H9 (cell line): ENCODE data around the gene DGKD. TPM values are rescaled to one million over a fixed set of nuclear protein-coding genes. Genes with fewer than 3 reads are reported as not detected.

Experiments
- DNase-seq: peaks from one replicate; pipeline ENCODE4 v3.0.0-alpha.2; 2017
- H2AFZ ChIP-seq: one replicate; pipeline ENCODE4 v1.6.1; 2013; ENCODE audit warnings: mild to moderate bottlenecking, low read length, control low read depth, moderate library complexity
- H2AK5ac ChIP-seq: 2 replicates; pipeline ENCODE4 v1.6.1; 2013; ENCODE audit warnings: low read length, control low read depth, mixed read lengths; ENCODE audit not compliant: insufficient read length
- H2BK120ac ChIP-seq: one replicate; pipeline ENCODE4 v1.6.1; 2013; ENCODE audit warnings: low read depth, mild to moderate bottlenecking, low read length, control low read depth, inconsistent platforms; ENCODE audit not compliant: poor library complexity, severe bottlenecking
- H2BK12ac ChIP-seq: 2 replicates; pipeline ENCODE4 v1.6.1; 2013; ENCODE audit warnings: low read length, control low read depth, mixed read lengths, low read depth; ENCODE audit not compliant: insufficient read length
- H2BK15ac ChIP-seq: 2 replicates; pipeline ENCODE4 v1.6.1; 2013; ENCODE audit warnings: low read depth, low read length, control low read depth
- H2BK20ac ChIP-seq: one replicate; pipeline ENCODE4 v1.6.1; 2013; ENCODE audit warnings: low read depth, mild to moderate bottlenecking, low read length, control low read depth, inconsistent platforms; ENCODE audit not compliant: poor library complexity, severe bottlenecking
- H2BK5ac ChIP-seq: 2 replicates; pipeline ENCODE4 v1.6.1; 2013; ENCODE audit warnings: low read length, control low read depth, mixed read lengths; ENCODE audit not compliant: insufficient read length
- H3K14ac ChIP-seq: 2 replicates; pipeline ENCODE4 v1.6.1; 2013; ENCODE audit warnings: low read length, control low read depth; ENCODE audit not compliant: insufficient read depth
- H3K18ac ChIP-seq: 2 replicates; pipeline ENCODE4 v1.6.1; 2013; ENCODE audit warnings: low read depth, mild to moderate bottlenecking, mixed read lengths, low read length, control low read depth; ENCODE audit not compliant: insufficient read length
- H3K23ac ChIP-seq: 2 replicates; pipeline ENCODE4 v1.6.1; 2013; ENCODE audit warnings: low read length, control low read depth, mixed read lengths, low read depth; ENCODE audit not compliant: insufficient read length
- H3K23me2 ChIP-seq: 2 replicates; pipeline ENCODE4 v1.6.1; 2013; ENCODE audit warnings: low read depth, mild to moderate bottlenecking, mixed read lengths, low read length, control low read depth; ENCODE audit not compliant: insufficient read length, poor library complexity, severe bottlenecking
- H3K27ac ChIP-seq: 2 replicates; pipeline ENCODE4 v1.5.1; 2013; ENCODE audit warnings: low read length, control low read depth, mixed read lengths, low read depth; ENCODE audit not compliant: insufficient read length
- H3K27me3 ChIP-seq: 2 replicates; pipeline ENCODE4 v1.6.1; 2013; ENCODE audit warnings: low read length, control low read depth, inconsistent platforms; ENCODE audit not compliant: insufficient read depth
- H3K4ac ChIP-seq: 2 replicates; pipeline ENCODE4 v1.6.1; 2013; ENCODE audit warnings: low read depth, mild to moderate bottlenecking, control low read depth, inconsistent platforms, low read length, moderate library complexity
- H3K4me1 ChIP-seq: 2 replicates; pipeline ENCODE4 v1.6.1; 2013; ENCODE audit warnings: low read length, control low read depth, inconsistent platforms; ENCODE audit not compliant: insufficient read depth
- H3K4me2 ChIP-seq: 2 replicates; pipeline ENCODE4 v1.6.1; 2013; ENCODE audit warnings: low read length, control low read depth, mixed read lengths; ENCODE audit not compliant: insufficient read length, insufficient read depth
- H3K56ac ChIP-seq: 2 replicates; pipeline ENCODE4 v1.6.1; 2013; ENCODE audit warnings: low read depth, mild to moderate bottlenecking, mixed read lengths, low read length, control low read depth; ENCODE audit not compliant: insufficient read length
- H3K79me1 ChIP-seq: 2 replicates; pipeline ENCODE4 v1.6.1; 2013; ENCODE audit warnings: low read depth, mild to moderate bottlenecking, moderate library complexity, low read length, control low read depth, inconsistent platforms; ENCODE audit not compliant: insufficient read depth, poor library complexity, severe bottlenecking
- H3K79me2 ChIP-seq: 2 replicates; pipeline ENCODE4 v1.6.1; 2013; ENCODE audit warnings: low read length, control low read depth, inconsistent platforms; ENCODE audit not compliant: insufficient read depth
- H3K9ac ChIP-seq: 2 replicates; pipeline ENCODE4 v1.6.1; 2013; ENCODE audit warnings: low read length, control low read depth, mixed read lengths; ENCODE audit not compliant: insufficient read length; ENCODE audit errors: extremely low read depth
- H3K9me3 ChIP-seq: one replicate; pipeline ENCODE4 v1.6.1; 2013; ENCODE audit warnings: low read depth, low read length, inconsistent platforms; ENCODE audit not compliant: control insufficient read depth
- H3T11ph ChIP-seq: one replicate; pipeline ENCODE4 v1.6.1; 2013; ENCODE audit warnings: mild to moderate bottlenecking, low read length, control low read depth, inconsistent platforms
- H4K20me1 ChIP-seq: one replicate; pipeline ENCODE4 v1.6.1; 2013; ENCODE audit not compliant: control insufficient read depth, insufficient read length, insufficient read depth
- H4K5ac ChIP-seq: 2 replicates; pipeline ENCODE4 v1.6.1; 2013; ENCODE audit warnings: low read depth, mild to moderate bottlenecking, mixed read lengths, low read length, control low read depth; ENCODE audit not compliant: insufficient read length
- H4K8ac ChIP-seq: replicated peaks from 2 replicates; pipeline ENCODE4 v1.6.1; 2013; ENCODE audit warnings: low read length, control low read depth, mixed read lengths, low read depth; ENCODE audit not compliant: insufficient read length
- H4K91ac ChIP-seq: 2 replicates; pipeline ENCODE4 v1.6.1; 2013; ENCODE audit warnings: low read depth, mild to moderate bottlenecking, moderate library complexity, mixed read lengths, low read length, control low read depth; ENCODE audit not compliant: insufficient read length
- H3K27ac Mint-ChIP-seq, 3 experiments: 2 replicates in 2 of 3; 3 replicates in 1 of 3; pipeline ENCODE4 v1.8.0; 2020 to 2021; ENCODE audit warnings: mixed read lengths in 3 of 3, mild to moderate bottlenecking in 1 of 3, moderate library complexity in 1 of 3
- H3K27me3 Mint-ChIP-seq: 2 replicates; pipeline ENCODE4 v1.8.0; 2021; ENCODE audit warnings: low read depth, mild to moderate bottlenecking, moderate library complexity, mixed read lengths
- H3K36me3 Mint-ChIP-seq, 3 experiments: 2 replicates in 2 of 3; 3 replicates in 1 of 3; pipeline ENCODE4 v1.8.0; 2020 to 2021; ENCODE audit warnings: low read depth in 3 of 3, mixed read lengths in 3 of 3; ENCODE audit not compliant: insufficient read depth in 1 of 3
- H3K4me1 Mint-ChIP-seq, 2 experiments: 2 replicates each; pipeline ENCODE4 v1.8.0; 2020; ENCODE audit warnings: mixed read lengths in 2 of 2
- H3K4me3 Mint-ChIP-seq, 2 experiments: 2 replicates in 1 of 2; 3 replicates in 1 of 2; pipeline ENCODE4 v1.8.0; 2020 to 2021; ENCODE audit warnings: mild to moderate bottlenecking in 2 of 2, mixed read lengths in 2 of 2, moderate library complexity in 1 of 2
- H3K9me3 Mint-ChIP-seq, 2 experiments: 2 replicates in 1 of 2; 3 replicates in 1 of 2; pipeline ENCODE4 v1.8.0; 2020; ENCODE audit warnings: mild to moderate bottlenecking in 2 of 2, mixed read lengths in 2 of 2, moderate library complexity in 1 of 2
- CTCF ChIP-seq: fragments of 200-600 bp; sonication (generic); conservative IDR thresholded peaks from 3 replicates; pipeline ENCODE4 v1.8.0; 2021; ENCODE audit warnings: antibody characterized with exemption, mild to moderate bottlenecking
- WGBS: extraction: QIAGEN DNeasy Blood & Tissue Kit; methylation state at CpG from one replicate; pipeline ENCODE4 v1.1.7; 2013; ENCODE audit warnings: missing lambda C conversion rate, low lambda C conversion rate, mixed read lengths; ENCODE audit not compliant: insufficient read length; ENCODE audit errors: extremely low coverage; 5-methylcytosine and 5-hydroxymethylcytosine counted together
- total RNA-seq: library from RNA; stranded (reverse); gene quantifications from 2 replicates; pipeline ENCODE4 v1.2.1, GENCODE V29; 2021

Gene DGKD
- total RNA-seq, 1 experiment from 2014 or later = 20.7 TPM

GRCh38 chr2:233358947-233359346, 4.7 kb downstream of the DGKD start:
- H3K79me1 ChIP-seq = no peaks in the 10 kb centered on the region
- peaks cover 12% of the 10 kb centered on the region in 2 experiments for H3K4me1 Mint-ChIP-seq
- H3K27me3 ChIP-seq = peaks cover 5% of the 10 kb centered on the region; the same call in 1 of the 2 replicates
- no peak overlapping the region for H3K27ac Mint-ChIP-seq
- no peak overlapping the region for H3K4me2 ChIP-seq
- no peak overlapping the region for H2BK120ac ChIP-seq
- no peaks in the 10 kb centered on the region for H3K9me3 ChIP-seq
- H3K27me3 Mint-ChIP-seq = peaks cover 21% of the 10 kb centered on the region
- no peak overlapping the region for H2BK15ac ChIP-seq
- no peak overlapping the region for H3K23ac ChIP-seq
- H2BK20ac ChIP-seq = no peak overlapping the region
- no peak overlapping the region for H3K9ac ChIP-seq
- no peak overlapping the region for H4K5ac ChIP-seq
- no peak overlapping the region for H3K14ac ChIP-seq
- no peak overlapping the region for H2BK5ac ChIP-seq
- no peaks in the 10 kb centered on the region for H3K9me3 Mint-ChIP-seq
- no peak overlapping the region for H3T11ph ChIP-seq
- H3K18ac ChIP-seq = no peak overlapping the region
- no peak overlapping the region for H2AK5ac ChIP-seq
- H3K4me3 Mint-ChIP-seq = no peak overlapping the region
- no peak overlapping the region for H4K8ac ChIP-seq
- no peak overlapping the region for H4K91ac ChIP-seq
- no peak overlapping the region for H3K27ac ChIP-seq
- H3K23me2 ChIP-seq = peaks cover 8% of the 10 kb centered on the region
- no peak overlapping the region for H3K56ac ChIP-seq
- no peaks in the 10 kb centered on the region for H4K20me1 ChIP-seq
- TF ChIP-seq CTCF = no peak
- H3K4me1 ChIP-seq = no peaks in the 10 kb centered on the region; the same call in 1 of the 2 replicates
- no peak overlapping the region for H3K4ac ChIP-seq
- no CpG with 5 or more reads among the region's 6 CpGs for whole genome bisulfite sequencing
- peaks cover 0 to 2% (median 1%) of the 10 kb centered on the region in 3 experiments; a peak in 4 of 7 replicates for H3K36me3 Mint-ChIP-seq
- no peak for DNase-seq
- peaks cover 1% of the 10 kb centered on the region; the same call in 1 of the 2 replicates for H3K79me2 ChIP-seq
- no peak overlapping the region for H2AFZ ChIP-seq
- H2BK12ac ChIP-seq = no peak overlapping the region
